ENCODE results near the gene PAGR1.
"Not testable (repeated sequence)": the region's sequence is repeated elsewhere in the genome, so short reads cannot be mapped to it uniquely, and the experiment has no call there.

Gene PAGR1

DNA sequence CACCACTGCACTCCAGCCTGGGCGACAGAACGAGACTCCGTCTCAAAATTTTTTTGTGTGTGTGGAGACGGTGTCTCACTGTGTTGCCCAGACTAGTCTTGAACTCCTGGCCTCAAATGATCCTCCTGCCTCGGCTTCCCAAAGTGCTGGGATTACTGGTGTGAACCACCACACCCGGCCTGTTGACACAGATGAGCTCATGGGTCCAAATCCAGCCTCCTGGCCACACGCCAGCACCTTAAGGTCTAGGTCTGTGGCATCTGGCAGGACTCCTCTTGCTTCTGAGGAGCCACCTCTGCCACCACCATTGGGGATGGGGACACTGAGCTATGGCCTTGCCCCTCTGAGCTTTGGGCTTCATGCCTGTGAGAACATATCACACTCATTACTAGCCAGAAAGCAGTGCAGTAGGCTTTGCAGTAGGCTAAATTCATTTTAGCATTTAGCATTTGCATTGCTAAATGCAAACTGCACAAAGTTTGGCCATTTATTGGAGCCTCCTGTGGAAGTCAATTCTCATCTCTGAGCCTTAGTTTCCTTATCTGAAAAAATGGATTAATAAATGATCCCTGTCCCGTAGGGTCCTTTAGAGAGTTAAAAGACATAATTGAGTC lies 52.6 kb downstream of the PAGR1 start:
- DNase-seq (ENCODE audit: low spot score), result no peak

DNA sequence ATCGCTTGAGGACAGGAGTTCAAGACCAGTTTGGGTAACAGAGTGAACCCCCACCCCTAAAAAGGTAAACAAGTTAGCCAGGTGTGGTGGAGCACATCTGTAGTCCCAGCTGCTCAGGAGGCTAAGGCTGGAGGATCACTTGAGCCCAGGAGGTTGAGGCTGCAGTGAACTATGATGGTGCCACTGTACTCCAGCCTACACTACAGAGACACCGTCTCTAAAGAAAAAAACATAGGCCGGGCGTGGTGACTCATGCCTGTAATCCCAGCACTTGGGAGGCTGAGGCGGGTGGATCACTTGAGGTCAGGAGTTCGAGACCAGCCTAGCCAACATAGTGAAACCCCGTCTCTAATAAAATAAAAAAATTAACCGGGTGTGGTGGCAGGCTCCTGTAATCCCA lies 53.1 kb downstream of the PAGR1 start:
- not testable (repeated sequence) for DNase-seq (ENCODE audit: low spot score)

Data from activated CD4-positive, alpha-beta T cell treated with anti-CD3 and anti-CD28 coated beads, Interleukin-2, Interleukin-4, amounts not matched to agents 100 ng/mL and 50 ng/mL, durations not matched to agents 16 hours and 8 hours (primary cell).